Measurements from ENCODE around the gene CD8B2.
"Not testable (repeated sequence)": the region's sequence is repeated elsewhere in the genome, so short reads cannot be mapped to it uniquely, and the experiment has no call there.

- not testable (repeated sequence) for TF ChIP-seq ZNF274 (IDR thresholded peaks at IDR 0.05; ENCODE audit: low read depth, low read length); SUZ12 (IDR thresholded peaks at IDR 0.05; ENCODE audit: extremely low read depth, insufficient read depth, insufficient read length); YY1 (IDR thresholded peaks at IDR 0.05; ENCODE audit: insufficient read depth, insufficient read length)
Observed at GRCh38 chr2:106509374-106509770, 22.2 kb downstream of the CD8B2 start.
